HG03135 (cell line): ENCODE measurements around the gene ROPN1L.
"Not testable (repeated sequence)": the region's sequence is repeated elsewhere in the genome, so short reads cannot be mapped to it uniquely, and the experiment has no call there.

Experiments
- ATAC-seq: cut with Tn5 transposase; IDR thresholded peaks from one replicate; pipeline ENCODE4 v1.9.1; 2021; ENCODE audit warnings: mild to moderate bottlenecking, moderate library complexity; ENCODE audit not compliant: unreplicated experiment

ROPN1L gene

GRCh38 chr5:10441083-10441991 lies at the start of gene ROPN1L:
Gene ROPN1L (plus strand): TSS chr5:10441879. CDS start chr5:10442168, 289 bp downstream.
- peak; percentile 95 for ATAC-seq

- ATAC-seq: not testable (repeated sequence)
Measured at GRCh38 chr5:10392567-10393328, 48.9 kb upstream of the ROPN1L start.

DNA sequence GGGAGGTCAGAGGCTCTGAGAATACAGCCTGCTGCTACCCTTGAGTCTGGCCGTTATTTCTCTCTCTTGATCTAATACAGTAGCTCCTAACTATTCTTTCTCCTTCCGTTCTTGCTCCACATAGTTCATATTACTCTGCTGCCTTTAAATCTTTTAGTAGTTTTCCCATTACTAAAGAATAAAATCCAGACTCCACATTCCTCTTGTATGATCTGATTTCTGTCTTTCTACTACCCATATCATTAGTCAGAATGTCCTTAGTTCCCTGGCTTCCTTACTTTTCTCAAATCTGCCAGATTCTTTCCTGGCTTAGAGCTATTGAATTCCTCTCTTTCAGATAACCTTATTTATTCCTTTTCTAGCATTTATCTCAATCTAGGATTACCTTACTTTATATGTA lies 48.2 kb upstream of the ROPN1L start:
- no peak for ATAC-seq

GRCh38 chr5:10396552-10396951 lies 45.1 kb upstream of the ROPN1L start:
- no peak for ATAC-seq

GRCh38 chr5:10399839-10400238 lies 41.8 kb upstream of the ROPN1L start:
- ATAC-seq: no peak

- ATAC-seq: no peak
Measured at GRCh38 chr5:10400411-10400810, 41.3 kb upstream of the ROPN1L start.

- ATAC-seq: no peak
Measured at GRCh38 chr5:10400831-10401230, 40.8 kb upstream of the ROPN1L start.

DNA sequence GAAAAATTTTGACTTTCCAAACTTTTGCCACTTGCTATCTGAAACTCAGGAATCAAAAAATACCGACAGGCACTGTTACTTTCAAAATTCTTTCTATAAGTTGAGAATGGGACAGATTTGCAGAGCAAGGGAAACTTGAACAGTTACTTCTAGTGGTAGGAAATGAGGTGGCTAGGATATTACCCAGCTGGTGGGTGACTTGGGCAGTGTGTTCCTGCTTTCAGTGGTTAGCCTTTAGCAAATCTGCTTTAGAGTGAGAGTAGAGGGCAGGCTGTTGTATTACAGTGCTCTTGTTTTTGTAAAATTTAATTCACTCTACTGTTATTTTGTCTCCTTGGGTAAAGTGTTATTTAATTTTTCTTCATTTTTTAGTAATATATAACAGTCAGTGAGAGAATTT lies 40.2 kb upstream of the ROPN1L start:
- ATAC-seq: peak; percentile 73

DNA sequence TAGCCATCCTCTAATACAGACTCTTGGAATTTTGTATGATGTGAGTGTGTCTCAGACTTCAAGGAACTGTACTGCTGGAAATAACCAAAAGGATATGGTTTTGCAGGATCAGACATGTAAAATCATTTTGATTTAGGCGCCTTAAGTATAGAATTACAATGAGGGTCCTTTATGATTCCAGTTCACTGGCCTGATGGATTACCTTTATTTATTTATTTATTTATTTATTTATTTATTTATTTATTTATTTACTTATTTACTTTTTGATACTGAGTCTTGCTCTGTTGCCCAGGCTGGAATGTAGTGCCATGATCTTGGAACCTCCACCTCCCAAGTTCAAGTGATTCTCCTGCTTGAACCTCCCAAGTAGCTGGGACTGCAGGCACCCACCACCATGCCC lies 37.9 kb upstream of the ROPN1L start:
- ATAC-seq: no peak

GRCh38 chr5:10406651-10407050 lies 35.0 kb upstream of the ROPN1L start:
- no peak for ATAC-seq

DNA sequence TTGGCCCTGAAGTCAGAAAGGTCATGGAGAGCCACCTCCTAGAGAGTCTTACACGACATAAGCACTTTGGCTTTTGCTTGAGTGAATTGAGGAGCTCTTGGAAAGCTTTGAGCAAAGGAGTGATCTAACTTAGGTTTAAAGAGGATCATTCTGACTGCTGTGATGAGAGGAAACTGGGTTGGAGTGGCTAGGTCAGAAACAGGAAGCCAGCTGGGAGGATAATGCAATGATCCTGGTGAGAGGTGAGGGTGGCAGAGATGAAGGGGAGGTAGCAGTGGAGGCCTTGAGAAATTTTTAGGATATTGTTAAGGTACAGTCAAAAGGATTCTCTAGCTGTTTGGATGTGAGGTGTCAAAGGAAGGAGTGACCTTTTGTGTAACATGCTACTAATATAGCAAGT lies 32.2 kb upstream of the ROPN1L start:
- no peak for ATAC-seq

DNA sequence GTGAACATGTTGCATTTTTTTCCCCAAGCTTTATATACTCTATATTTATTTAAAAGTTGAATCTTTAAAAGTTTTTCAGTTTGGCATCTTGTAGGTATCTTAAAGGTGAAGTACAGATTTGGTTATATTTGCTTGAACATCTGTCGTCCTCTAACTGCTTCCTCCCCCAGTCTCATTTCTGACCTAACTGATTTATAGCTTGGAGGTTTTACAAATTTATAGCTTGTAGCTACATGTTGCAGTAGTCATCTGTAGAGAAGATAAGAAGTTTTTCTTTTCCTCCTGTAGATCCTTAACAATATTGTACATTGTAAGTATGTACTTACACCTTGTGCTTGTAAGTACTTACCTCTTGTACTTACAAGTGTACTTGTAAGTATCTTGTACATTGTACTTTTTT lies 31.0 kb upstream of the ROPN1L start:
- no peak for ATAC-seq

- ATAC-seq: no peak
Measured at GRCh38 chr5:10411336-10411735, 30.3 kb upstream of the ROPN1L start.

DNA sequence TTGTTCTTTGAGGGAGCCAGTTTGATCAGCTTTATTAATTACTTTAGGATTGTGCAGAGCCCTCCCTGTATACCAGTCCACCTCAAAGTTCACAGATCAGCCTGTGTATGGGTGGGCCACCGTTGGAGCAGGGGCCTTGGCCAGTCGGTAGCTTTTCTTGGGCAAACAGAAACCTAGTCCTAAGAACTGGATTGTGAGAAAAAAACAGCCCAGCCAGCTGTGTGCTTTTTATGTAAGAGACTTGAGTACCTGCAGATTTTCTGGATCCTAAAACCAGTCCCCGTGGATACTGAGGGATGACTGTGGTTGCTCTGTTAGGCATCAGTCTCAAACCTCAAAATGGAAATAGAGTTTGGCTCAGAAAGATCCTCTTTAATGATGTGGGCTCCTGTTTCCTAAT lies 24.8 kb upstream of the ROPN1L start:
- no peak for ATAC-seq

- peak; percentile 81 for ATAC-seq
Measured at GRCh38 chr5:10418654-10419345, 22.9 kb upstream of the ROPN1L start.

- ATAC-seq: no peak
Measured at GRCh38 chr5:10420468-10420867, 21.2 kb upstream of the ROPN1L start.

- ATAC-seq: no peak
Measured at GRCh38 chr5:10420932-10421331, 20.7 kb upstream of the ROPN1L start.

DNA sequence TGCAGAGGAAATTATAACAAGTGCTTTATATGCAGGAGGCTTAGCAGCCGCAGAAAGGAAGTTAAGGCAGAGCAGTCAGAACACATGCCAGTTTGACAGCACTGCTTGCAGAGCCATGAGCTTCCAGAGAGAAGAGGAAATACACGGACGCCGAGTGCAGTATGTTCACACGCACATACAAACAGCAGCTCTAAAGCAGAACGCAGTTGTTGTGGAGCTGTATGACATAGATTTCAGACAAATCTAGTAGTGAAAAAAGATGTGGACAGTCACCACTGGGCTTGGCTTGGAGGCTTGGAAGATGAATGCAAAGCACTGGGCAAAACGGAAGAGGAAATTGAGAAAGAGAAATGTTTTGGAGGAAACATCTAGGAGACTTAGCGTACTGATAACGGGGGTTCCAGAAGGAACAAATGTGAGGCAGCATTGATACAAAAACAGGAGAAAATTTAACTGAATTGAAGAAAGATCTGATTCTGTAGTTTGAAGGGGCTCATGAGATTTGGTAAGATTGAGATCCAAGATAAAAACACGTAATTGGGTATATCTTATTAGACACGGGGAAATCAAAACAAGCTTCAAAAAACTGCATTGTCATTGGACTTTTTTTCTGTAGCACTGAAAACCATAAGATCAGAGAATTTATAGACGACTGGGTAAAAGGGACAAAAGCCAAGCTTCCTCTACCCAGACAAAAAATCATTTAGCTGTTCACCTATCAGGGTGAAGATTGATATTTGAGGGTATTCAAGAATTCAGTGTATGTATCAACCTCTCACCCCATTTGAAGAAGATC lies 19.6 kb upstream of the ROPN1L start:
- no peak for ATAC-seq

- no peak for ATAC-seq
Measured at GRCh38 chr5:10423022-10423421, 18.7 kb upstream of the ROPN1L start.

DNA sequence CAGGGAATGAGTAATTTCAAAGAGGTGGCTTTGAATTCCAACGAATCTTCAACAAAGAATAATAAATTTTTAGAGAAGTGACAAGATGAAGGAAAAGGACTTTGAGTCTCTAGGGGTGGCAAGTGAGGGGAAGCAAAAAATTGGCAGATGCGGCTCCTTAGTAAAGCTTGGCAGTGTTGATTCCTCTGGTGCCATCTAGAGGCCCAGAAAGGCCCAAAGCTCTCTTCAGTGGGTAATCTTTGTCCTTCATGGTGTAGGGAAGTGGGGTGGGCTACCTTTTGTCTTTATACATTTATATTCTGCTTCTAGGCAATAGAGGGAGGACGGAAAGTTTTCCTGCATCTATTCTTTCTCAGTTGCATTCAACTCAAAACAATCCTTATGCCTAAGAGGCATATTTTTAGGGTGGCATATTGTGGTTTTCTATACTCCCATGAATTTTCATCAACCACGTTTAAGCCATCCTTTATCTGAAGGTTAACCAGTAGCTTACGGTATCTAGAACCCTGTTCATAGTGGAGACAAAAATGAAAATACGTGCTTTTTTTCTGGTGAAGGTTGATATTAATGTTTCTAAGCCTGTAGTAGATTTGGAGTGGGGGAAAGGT lies 17.5 kb upstream of the ROPN1L start:
- ATAC-seq: no peak
